Activated naive CD4-positive, alpha-beta T cell treated with anti-CD3 and anti-CD28 coated beads, Interleukin-2, amount 10 ng/mL, durations not matched to agents 7 days and 5 days (primary cell): Measurements from ENCODE around the gene PRSS38.
"Not testable (repeated sequence)": the region's sequence is repeated elsewhere in the genome, so short reads cannot be mapped to it uniquely, and the experiment has no call there.

Experiments used
- CTCF ChIA-PET: fragments of 350-600 bp; sonication (Branson Sonifier 250); formaldehyde crosslinking; loops from one replicate; lab custom pipeline; 2021; ENCODE audit warnings: antibody characterized with exemption; lab: Charles Lee
- DNase-seq: peaks from one replicate; pipeline ENCODE4 v3.0.0-alpha.2; 2020
- H3K27ac Mint-ChIP-seq: one replicate; pipeline ENCODE4 v1.8.0; 2021; ENCODE audit warnings: mild to moderate bottlenecking, moderate library complexity, mixed read lengths
- H3K27me3 Mint-ChIP-seq: one replicate; pipeline ENCODE4 v1.8.0; 2021; ENCODE audit warnings: mild to moderate bottlenecking, mixed read lengths
- H3K36me3 Mint-ChIP-seq: one replicate; pipeline ENCODE4 v1.8.0; 2021; ENCODE audit warnings: mixed read lengths
- H3K4me1 Mint-ChIP-seq: one replicate; pipeline ENCODE4 v1.8.0; 2021; ENCODE audit warnings: mixed read lengths
- H3K4me3 Mint-ChIP-seq: one replicate; pipeline ENCODE4 v1.8.0; 2021; ENCODE audit warnings: mild to moderate bottlenecking, moderate library complexity, mixed read lengths
- H3K9me3 Mint-ChIP-seq: one replicate; pipeline ENCODE4 v1.8.0; 2021; ENCODE audit warnings: mixed read lengths

The PRSS38 gene

DNA sequence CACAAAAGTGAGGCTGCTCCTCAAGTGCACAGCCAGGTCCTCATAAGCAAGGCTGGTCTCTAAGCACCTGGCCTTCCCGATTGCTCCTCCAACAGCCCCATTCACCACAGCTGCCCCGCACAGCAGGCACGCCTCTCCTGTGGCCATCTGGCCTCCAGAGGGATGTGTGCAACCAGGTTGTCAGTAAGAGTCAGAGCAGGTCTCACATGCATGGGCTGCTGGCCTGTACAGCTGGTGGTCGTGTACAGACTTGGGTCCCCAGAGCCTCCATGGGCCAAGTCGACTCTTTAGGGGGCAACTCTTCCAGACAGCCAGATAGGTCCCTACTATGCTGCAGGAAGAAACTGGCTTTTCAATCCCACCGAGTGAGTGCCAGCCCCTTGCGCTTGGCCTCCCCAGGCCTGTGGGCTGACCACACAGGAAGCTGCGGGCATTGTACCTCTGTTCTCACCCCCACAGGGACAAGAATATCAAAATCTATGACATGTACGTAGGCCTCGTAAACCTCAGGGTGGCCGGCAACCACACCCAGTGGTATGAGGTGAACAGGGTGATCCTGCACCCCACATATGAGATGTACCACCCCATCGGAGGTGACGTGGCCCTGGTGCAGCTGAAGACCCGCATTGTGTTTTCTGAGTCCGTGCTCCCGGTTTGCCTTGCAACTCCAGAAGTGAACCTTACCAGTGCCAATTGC lies 1.4 kb downstream of the PRSS38 start:
- Mint-ChIP-seq H3K4me3 (no peak overlapping the region), H3K4me1 (no peaks in the 10 kb centered on the region), H3K27ac (no peak overlapping the region), H3K36me3 (peaks cover 5% of the 10 kb centered on the region), H3K27me3 (peaks cover 3% of the 10 kb centered on the region), H3K9me3 (peaks cover 33% of the 10 kb centered on the region)
- no peak for DNase-seq
- CTCF ChIA-PET, result no interaction called here

DNA sequence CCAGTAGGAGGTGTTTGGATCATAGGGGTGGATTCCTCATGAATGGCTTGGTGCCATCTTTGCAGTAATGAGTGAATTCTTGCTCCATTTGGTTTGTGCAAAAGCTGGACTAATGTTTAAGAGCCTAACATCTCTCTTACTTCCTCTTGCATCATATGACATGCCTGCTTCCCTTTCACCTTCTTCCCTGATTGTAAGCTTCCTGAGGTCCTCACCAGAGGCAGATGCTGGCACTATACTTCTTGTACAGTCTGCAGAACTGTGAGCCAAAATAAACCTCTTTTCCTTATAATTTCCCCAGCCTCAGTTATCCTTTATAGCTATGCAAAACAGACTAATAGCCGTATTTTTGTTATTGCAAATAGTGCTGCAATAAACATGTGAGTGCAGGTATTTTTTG lies 8.1 kb downstream of the PRSS38 start:
- CTCF ChIA-PET, result no interaction called here
- H3K4me3 Mint-ChIP-seq, result no peak overlapping the region
- no peak overlapping the region for H3K27ac Mint-ChIP-seq
- H3K27me3 Mint-ChIP-seq, result peaks cover 20% of the 10 kb centered on the region
- H3K4me1 Mint-ChIP-seq, result peaks cover 2% of the 10 kb centered on the region
- no peaks in the 10 kb centered on the region for H3K36me3 Mint-ChIP-seq
- DNase-seq, result no peak
- H3K9me3 Mint-ChIP-seq, result peaks cover 19% of the 10 kb centered on the region

DNA sequence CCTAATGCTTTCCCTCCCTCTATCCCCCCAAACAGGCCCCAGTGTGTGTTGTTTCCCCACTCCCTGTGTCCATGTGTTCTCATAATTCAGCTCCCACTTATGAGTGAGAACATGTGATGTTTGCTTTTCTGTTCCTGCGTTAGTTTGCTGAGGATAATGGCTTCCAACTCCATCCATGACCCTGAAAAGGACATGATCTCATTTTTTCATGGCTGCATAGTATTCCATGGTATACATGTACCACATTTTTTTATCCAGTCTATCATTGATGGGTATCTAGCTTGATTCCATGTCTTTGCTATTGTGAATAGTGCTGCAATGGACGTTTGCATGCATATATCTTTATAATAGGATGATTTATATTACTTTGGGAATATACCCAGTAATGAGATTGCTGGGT lies 8.7 kb downstream of the PRSS38 start:
- Mint-ChIP-seq H3K27ac (no peak overlapping the region), H3K4me1 (peaks cover 2% of the 10 kb centered on the region), H3K27me3 (peaks cover 25% of the 10 kb centered on the region), H3K4me3 (no peak overlapping the region), H3K9me3 (peaks cover 23% of the 10 kb centered on the region), H3K36me3 (no peaks in the 10 kb centered on the region)
- CTCF ChIA-PET, result no interaction called here
- DNase-seq, result no peak

DNA sequence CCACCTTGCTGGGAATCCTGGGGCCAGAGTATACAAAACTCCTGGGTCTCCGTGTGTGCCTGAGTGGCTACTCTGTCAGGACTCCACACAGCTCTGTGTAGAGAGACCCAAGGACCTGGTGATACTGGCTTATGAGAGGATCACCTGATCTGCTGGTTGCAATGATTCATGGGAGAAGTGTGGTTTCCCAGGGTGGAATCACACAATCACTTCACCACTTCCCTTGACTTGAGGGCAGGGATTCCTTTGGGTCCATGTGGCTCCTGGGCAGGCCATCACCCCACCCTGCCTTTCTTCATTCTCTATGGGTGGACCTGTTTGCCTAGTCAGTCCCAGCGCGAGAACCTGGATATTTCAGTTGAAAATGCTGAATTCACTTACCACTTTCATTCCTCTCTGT lies 13.3 kb downstream of the PRSS38 start:
- Mint-ChIP-seq H3K36me3 (peaks cover 2% of the 10 kb centered on the region), H3K4me3 (no peak overlapping the region), H3K4me1 (peaks cover 2% of the 10 kb centered on the region), H3K9me3 (peaks cover 15% of the 10 kb centered on the region), H3K27ac (no peak overlapping the region), H3K27me3 (peaks cover 21% of the 10 kb centered on the region)
- CTCF ChIA-PET, result interaction anchor here (0.6 to 1.1 kb wide), 2 partner anchors 154 to 171 kb away, joined by 3 to 4 read pairs; no protein-coding TSS in a partner anchor
- DNase-seq, result no peak

DNA sequence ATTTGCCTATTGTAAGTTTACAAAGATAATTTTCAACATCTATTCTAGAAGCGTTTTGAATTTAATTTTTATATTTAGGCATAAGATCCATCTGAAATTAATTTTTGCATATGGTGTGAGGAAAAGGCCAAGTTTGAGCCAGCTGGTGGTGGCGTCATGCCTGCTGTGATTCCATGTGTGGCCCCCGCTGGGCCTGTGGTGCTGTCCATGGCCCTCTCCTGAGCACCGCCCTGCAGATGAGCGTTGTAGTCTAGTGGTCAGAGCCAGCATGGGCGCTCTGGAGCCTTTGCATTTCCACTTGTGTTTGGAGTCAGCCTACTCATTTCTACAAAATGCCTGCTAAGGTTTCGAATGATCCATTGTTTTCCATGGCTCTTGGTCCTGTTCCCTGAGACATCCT lies 22.7 kb downstream of the PRSS38 start:
- Mint-ChIP-seq H3K4me1 (no peaks in the 10 kb centered on the region), H3K9me3 (no peaks in the 10 kb centered on the region), H3K36me3 (no peaks in the 10 kb centered on the region), H3K27ac (no peak overlapping the region), H3K27me3 (peaks cover 3% of the 10 kb centered on the region), H3K4me3 (no peak overlapping the region)
- DNase-seq, result no peak
- CTCF ChIA-PET, result no interaction called here

DNA sequence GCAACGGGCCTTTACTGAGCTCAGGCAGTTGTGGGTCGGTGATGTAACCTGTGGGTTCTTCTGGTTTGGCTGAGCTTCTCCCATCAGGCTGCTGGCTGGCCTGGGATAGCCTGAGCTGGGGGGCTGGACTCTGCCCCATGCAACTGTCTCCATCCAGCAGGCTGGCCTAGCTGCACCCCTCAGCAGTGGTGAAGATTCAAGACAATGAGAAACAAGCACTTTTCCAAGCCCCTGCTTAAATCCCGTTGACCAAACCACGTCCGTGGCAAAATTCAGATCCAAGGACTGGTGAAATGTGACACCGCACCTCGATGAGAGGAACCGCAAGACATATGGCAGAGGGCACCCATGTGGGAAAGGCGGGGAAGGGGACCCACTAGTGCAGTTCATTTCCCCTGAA lies 25.6 kb downstream of the PRSS38 start:
- CTCF ChIA-PET, result no interaction called here
- H3K27me3 Mint-ChIP-seq, result peaks cover 1% of the 10 kb centered on the region
- H3K36me3 Mint-ChIP-seq, result no peaks in the 10 kb centered on the region
- H3K27ac Mint-ChIP-seq, result no peak overlapping the region
- no peak overlapping the region for H3K4me3 Mint-ChIP-seq
- H3K9me3 Mint-ChIP-seq, result peaks cover 9% of the 10 kb centered on the region
- no peak for DNase-seq
- no peaks in the 10 kb centered on the region for H3K4me1 Mint-ChIP-seq

DNA sequence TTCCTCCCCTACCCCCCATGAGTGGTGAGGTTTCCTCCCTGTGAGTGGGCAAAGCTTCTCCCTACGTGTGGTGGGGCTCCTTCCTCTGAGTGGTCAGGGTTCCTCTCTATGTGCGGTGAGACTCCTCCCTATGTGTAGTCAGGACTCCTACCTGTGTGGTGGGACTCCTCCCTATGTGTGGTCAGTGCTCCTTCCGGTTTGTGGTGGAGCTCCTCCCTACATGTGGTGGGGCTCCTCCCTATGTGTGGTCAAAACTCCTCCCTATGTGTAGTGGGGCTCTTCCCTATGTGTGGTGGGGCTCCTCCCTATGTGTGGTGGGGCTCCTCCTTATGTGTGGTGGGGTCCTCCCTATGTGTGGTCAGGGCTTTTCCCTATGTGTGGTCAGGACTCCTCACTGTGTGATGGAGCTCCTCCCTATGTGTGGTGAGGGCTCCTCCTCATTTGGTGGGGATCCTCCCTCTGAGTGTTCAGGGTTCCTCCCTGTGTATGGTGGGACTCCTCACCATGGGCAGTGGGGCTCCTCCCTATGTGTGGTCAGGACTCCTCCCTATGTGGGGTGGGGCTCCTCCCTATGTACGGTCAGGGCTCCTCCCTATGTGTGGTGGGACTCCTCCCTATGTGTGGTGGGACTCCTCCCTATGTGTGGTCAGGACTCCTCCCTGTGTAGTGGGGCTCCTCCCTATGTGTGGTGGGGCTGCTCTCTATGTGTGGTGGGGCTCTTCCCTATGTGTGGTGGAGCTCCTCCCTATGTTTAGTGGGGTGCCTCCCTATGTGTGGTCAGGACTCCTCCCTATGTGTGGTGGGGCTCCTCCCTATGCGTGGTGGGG lies 29.1 kb downstream of the PRSS38 start:
- peak overlapping the region; percentile 28 for H3K27ac Mint-ChIP-seq
- peaks cover 17% of the 10 kb centered on the region for H3K9me3 Mint-ChIP-seq
- DNase-seq, result no peak
- no peaks in the 10 kb centered on the region for H3K36me3 Mint-ChIP-seq
- no peaks in the 10 kb centered on the region for H3K4me1 Mint-ChIP-seq
- peaks cover 12% of the 10 kb centered on the region for H3K27me3 Mint-ChIP-seq
- CTCF ChIA-PET, result no interaction called here
- no peak overlapping the region for H3K4me3 Mint-ChIP-seq

DNA sequence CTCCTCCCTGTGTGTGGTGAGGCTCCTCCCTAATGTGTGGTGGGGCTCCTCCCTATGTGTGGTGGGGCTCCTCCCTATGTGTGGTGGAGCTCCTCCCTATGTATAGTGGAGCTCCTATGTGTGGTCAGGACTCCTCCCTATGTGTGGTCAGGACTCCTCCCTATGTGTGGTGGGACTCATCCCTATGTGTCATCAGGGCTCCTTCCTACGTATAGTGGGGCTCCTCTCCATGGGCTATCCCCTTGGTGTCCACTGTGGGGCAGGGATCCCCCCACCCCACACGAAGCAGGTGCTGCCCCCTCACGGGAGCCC lies 29.6 kb downstream of the PRSS38 start:
- Mint-ChIP-seq H3K4me3 (no peak overlapping the region), H3K9me3 (peaks cover 17% of the 10 kb centered on the region), H3K36me3 (no peaks in the 10 kb centered on the region), H3K27ac (no peak overlapping the region), H3K4me1 (no peaks in the 10 kb centered on the region), H3K27me3 (peaks cover 12% of the 10 kb centered on the region)
- no peak for DNase-seq
- CTCF ChIA-PET, result no interaction called here

DNA sequence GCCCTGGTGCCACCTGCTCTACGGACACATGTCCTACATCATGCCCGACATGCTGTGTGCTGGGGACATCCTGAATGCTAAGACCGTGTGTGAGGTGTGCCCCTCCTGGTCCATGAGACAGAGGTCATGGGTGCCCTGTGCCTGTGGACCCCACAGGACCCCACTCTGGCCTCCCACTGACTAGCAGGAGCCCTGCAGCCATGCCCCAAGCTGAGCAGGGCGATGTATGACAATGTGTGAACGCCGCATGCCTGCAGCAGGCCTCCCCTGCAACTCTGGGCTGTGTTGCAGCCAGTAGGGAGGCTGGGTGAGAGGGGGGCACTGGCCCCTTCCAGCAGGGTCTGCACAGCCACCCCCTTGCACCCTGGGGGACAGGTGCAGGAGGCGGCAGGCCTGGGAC lies 30.0 kb downstream of the PRSS38 start:
- H3K4me3 Mint-ChIP-seq, result no peak overlapping the region
- CTCF ChIA-PET, result no interaction called here

DNA sequence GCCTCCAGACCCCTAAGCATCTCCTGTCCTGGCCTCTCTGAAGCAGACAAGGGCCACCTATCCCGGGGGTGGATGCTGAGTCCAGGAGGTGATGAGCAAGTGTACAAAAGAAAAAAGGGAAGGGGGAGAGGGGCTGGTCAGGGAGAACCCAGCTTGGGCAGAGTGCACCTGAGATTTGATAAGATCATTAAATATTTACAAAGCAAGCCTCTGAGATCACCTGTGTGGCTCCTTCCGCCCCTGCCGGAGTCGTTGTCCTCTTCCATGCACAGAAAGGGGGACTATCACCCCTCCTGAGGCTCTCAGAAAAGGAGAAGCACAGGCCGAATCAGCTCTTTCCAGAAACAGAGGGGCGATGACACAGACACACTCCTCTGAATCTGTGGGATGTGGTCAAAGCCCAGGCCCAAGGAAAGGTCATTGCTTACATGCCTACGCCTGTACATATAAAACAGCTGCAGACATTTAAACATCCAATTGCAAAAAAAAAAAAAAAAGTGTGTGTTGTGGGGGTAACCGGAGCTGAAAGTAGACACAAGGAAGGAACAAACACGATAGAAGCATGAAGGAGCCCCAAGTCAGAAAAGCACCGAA lies 30.9 kb downstream of the PRSS38 start:
- Mint-ChIP-seq H3K27me3 (peaks cover 12% of the 10 kb centered on the region), H3K4me1 (no peaks in the 10 kb centered on the region), H3K27ac (no peak overlapping the region), H3K4me3 (no peak overlapping the region), H3K36me3 (no peaks in the 10 kb centered on the region), H3K9me3 (peaks cover 17% of the 10 kb centered on the region)
- CTCF ChIA-PET, result interaction anchor here (0.6 kb wide), 1 partner anchor 365 kb away, joined by 3 read pairs; no protein-coding TSS in a partner anchor
- DNase-seq, result no peak

More for the DNA sequence above, 30.0 kb downstream of the PRSS38 start:
- Mint-ChIP-seq H3K27ac (no peak overlapping the region), H3K27me3 (peaks cover 12% of the 10 kb centered on the region), H3K9me3 (peaks cover 17% of the 10 kb centered on the region), H3K36me3 (no peaks in the 10 kb centered on the region), H3K4me1 (no peaks in the 10 kb centered on the region)
- DNase-seq, result no peak

DNA sequence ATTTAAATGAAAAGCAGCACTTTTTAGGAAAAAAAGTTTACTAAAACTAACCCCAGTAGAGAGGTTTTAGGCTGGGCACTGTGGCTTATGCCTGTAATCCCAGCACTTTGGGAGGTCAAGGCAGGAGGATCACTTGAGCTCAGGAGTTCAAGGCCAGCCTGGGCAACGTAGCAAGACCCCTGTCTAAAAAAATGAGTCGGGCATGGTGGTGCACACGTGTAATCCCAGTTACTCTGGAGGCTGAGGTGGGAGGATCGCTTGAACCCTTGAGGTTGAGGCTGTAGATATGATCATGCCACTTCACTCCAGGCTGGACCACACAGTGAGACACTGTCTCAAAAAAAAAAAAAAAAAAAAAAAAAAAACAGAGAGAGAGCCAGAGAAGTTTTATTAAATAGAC lies 31.6 kb downstream of the PRSS38 start:
- H3K4me3 Mint-ChIP-seq, CTCF ChIA-PET, H3K36me3 Mint-ChIP-seq, H3K27ac Mint-ChIP-seq, H3K4me1 Mint-ChIP-seq, DNase-seq: not testable (repeated sequence)
- H3K27me3 Mint-ChIP-seq, result peaks cover 18% of the 10 kb centered on the region
- H3K9me3 Mint-ChIP-seq, result peaks cover 17% of the 10 kb centered on the region

DNA sequence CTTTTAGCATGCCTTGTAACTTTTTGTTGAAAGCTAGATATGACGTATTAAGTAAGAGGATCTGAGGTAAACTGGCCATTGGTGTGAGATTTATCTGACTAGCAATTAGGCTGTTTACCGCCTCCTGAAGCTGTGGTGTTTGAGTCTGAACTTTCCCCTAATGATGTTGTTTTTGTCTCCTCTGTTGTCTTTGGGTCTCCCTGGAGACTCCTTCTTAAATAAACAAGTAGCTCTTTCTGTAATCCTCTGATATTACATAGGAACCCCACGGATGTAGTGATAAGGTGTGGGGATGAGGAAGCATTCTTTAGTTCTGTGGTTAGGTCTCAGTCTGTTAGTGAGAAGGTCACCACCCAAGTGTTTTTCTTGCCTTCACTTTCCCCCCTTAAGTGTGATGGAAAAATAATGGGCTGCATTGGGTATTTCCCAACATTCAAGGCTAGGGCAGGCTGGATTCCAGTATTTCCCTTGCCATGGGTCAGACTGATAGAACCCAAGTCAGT lies 33.0 kb downstream of the PRSS38 start:
- Mint-ChIP-seq H3K36me3 (no peaks in the 10 kb centered on the region), H3K4me3 (no peak overlapping the region), H3K27ac (no peak overlapping the region), H3K27me3 (peaks cover 26% of the 10 kb centered on the region), H3K9me3 (peaks cover 17% of the 10 kb centered on the region), H3K4me1 (no peaks in the 10 kb centered on the region)
- CTCF ChIA-PET, result no interaction called here
- no peak for DNase-seq

DNA sequence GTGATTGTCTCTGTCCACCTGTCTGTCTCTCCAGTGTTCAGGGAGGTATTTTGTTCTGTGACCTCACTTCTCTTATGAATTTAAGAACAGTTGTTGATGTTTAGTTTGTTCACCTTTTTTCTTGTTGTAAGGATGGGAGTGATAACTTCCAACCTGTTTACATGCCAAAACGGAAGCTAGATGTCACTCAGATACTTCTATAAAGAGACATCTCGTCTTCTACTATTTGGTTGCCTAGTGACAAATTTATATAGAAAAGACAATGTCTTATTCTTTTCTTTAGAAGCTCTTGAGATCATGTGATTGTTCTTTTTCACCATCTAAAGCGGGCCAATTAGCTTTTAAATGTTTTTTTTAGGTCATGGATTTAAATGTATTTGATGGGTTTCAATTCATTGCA lies 33.8 kb downstream of the PRSS38 start:
- CTCF ChIA-PET, result no interaction called here
- Mint-ChIP-seq H3K4me3 (no peak overlapping the region), H3K27me3 (peaks cover 26% of the 10 kb centered on the region), H3K36me3 (no peaks in the 10 kb centered on the region), H3K27ac (no peak overlapping the region), H3K4me1 (no peaks in the 10 kb centered on the region), H3K9me3 (peaks cover 13% of the 10 kb centered on the region)
- DNase-seq, result no peak

DNA sequence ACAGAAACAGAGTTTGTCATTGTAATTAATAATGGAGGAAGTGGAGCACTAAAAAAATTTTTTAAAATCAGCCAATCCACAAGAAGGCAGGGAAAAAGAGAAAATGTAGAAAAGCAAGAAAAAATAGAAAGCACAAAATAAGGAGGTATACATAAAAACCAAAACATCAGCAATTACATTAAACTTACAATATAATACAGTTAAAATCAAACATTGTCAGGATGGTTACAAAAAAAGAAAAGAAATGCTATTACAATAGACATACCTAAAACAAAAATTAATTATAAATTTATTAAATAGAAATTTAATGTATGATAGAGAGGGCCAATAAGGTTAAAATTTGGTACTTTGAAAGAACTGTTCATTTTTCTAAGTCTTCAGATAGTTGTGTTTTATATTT lies 38.7 kb downstream of the PRSS38 start:
- Mint-ChIP-seq H3K4me3 (no peak overlapping the region), H3K27ac (no peak overlapping the region), H3K4me1 (no peaks in the 10 kb centered on the region), H3K9me3 (peaks cover 3% of the 10 kb centered on the region), H3K36me3 (no peaks in the 10 kb centered on the region), H3K27me3 (peaks cover 20% of the 10 kb centered on the region)
- DNase-seq, result no peak
- CTCF ChIA-PET, result no interaction called here
